Calu3 (cell line): ENCODE data around the gene ITPKB. TPM values are rescaled to one million over a fixed set of nuclear protein-coding genes. Genes with fewer than 3 reads are reported as not detected.

Experiments
- BruUV-seq: library from RNA; stranded (reverse); fragments of 400-500 nt; replicated peaks from 2 replicates; lab custom pipeline; 2021; lab: Mats Ljungman, UMichigan
- CTCF ChIA-PET: fragments of 300-600 bp; sonication (Branson Sonifier 250); formaldehyde crosslinking; loops from one replicate; lab custom pipeline; 2022; ENCODE audit warnings: antibody characterized with exemption; lab: Charles Lee
- DNase-seq: peaks from one replicate; pipeline ENCODE4 v3.0.0; 2022
- H3K27ac Mint-ChIP-seq: one replicate; pipeline ENCODE4 v1.8.0; 2022; ENCODE audit warnings: mixed read lengths; ENCODE audit not compliant: unreplicated experiment
- H3K27me3 Mint-ChIP-seq: one replicate; pipeline ENCODE4 v1.8.0; 2022; ENCODE audit warnings: mixed read lengths; ENCODE audit not compliant: unreplicated experiment
- H3K36me3 Mint-ChIP-seq: one replicate; pipeline ENCODE4 v1.8.0; 2022; ENCODE audit warnings: mild to moderate bottlenecking, moderate library complexity, mixed read lengths; ENCODE audit not compliant: insufficient read depth, unreplicated experiment
- H3K4me1 Mint-ChIP-seq: one replicate; pipeline ENCODE4 v1.8.0; 2022; ENCODE audit warnings: mild to moderate bottlenecking, low read depth, mixed read lengths; ENCODE audit not compliant: unreplicated experiment
- H3K4me3 Mint-ChIP-seq: one replicate; pipeline ENCODE4 v1.8.0; 2022; ENCODE audit warnings: mild to moderate bottlenecking, low read depth, moderate library complexity, mixed read lengths; ENCODE audit not compliant: unreplicated experiment
- H3K9me3 Mint-ChIP-seq: one replicate; pipeline ENCODE4 v1.8.0; 2022; ENCODE audit warnings: low read depth, mixed read lengths; ENCODE audit not compliant: unreplicated experiment
- CTCF ChIP-seq: fragments of 200-600 bp; IDR thresholded peaks from one replicate; pipeline ENCODE4 v1.8.0; 2022; ENCODE audit warnings: antibody characterized with exemption; ENCODE audit not compliant: unreplicated experiment
- intact Hi-C: fragments of 100-400 bp; cut with micrococcal nuclease; formaldehyde crosslinking; loops from one replicate; pipeline ENCODE4 v1.10.0; 2022; ENCODE audit not compliant: unreplicated experiment
- total RNA-seq: library from RNA; stranded (reverse); gene quantifications from 2 replicates; pipeline ENCODE4 v1.2.3, GENCODE V29; 2022

ITPKB gene
- total RNA-seq, 1 experiment from 2014 or later: 11.8 TPM

- no peaks in the 10 kb centered on the region for H3K4me1 Mint-ChIP-seq
- H3K27ac Mint-ChIP-seq: no peak overlapping the region
- H3K9me3 Mint-ChIP-seq: no peaks in the 10 kb centered on the region
- no TSS peak for BruUV-seq
- no peaks in the 10 kb centered on the region for H3K27me3 Mint-ChIP-seq
- DNase-seq: no peak
- H3K4me3 Mint-ChIP-seq: no peak overlapping the region
- H3K36me3 Mint-ChIP-seq: no peaks in the 10 kb centered on the region
- CTCF ChIA-PET: no interaction called here
- no peak for TF ChIP-seq CTCF
- intact Hi-C loops: no loop called here
Observed at GRCh38 chr1:226652613-226653012, 86.5 kb downstream of the ITPKB start.

GRCh38 chr1:226651732-226652105 is 87.4 kb downstream of the ITPKB start:
- H3K4me1 Mint-ChIP-seq: no peaks in the 10 kb centered on the region
- intact Hi-C loops: no loop called here
- H3K36me3 Mint-ChIP-seq: no peaks in the 10 kb centered on the region
- no peaks in the 10 kb centered on the region for H3K9me3 Mint-ChIP-seq
- H3K27me3 Mint-ChIP-seq: no peaks in the 10 kb centered on the region
- CTCF ChIA-PET: no interaction called here
- H3K27ac Mint-ChIP-seq: no peak overlapping the region
- no peak for TF ChIP-seq CTCF
- DNase-seq: no peak
- no TSS peak for BruUV-seq
- H3K4me3 Mint-ChIP-seq: no peak overlapping the region

GRCh38 chr1:226651041-226651731 is 87.9 kb downstream of the ITPKB start:
- H3K4me3 Mint-ChIP-seq: no peak overlapping the region
- CTCF ChIA-PET: no interaction called here
- H3K27me3 Mint-ChIP-seq: no peaks in the 10 kb centered on the region
- no peaks in the 10 kb centered on the region for H3K9me3 Mint-ChIP-seq
- TF ChIP-seq CTCF: no peak
- no TSS peak for BruUV-seq
- H3K36me3 Mint-ChIP-seq: no peaks in the 10 kb centered on the region
- peaks cover 3% of the 10 kb centered on the region for H3K4me1 Mint-ChIP-seq
- intact Hi-C loops: no loop called here
- H3K27ac Mint-ChIP-seq: no peak overlapping the region
- DNase-seq: no peak

- no TSS peak for BruUV-seq
- CTCF ChIA-PET: interaction anchor here (0.6 kb wide), 1 partner anchor 26 kb away, joined by 5 read pairs; no protein-coding TSS in a partner anchor
- Mint-ChIP-seq H3K36me3 (no peaks in the 10 kb centered on the region), H3K27ac (no peak overlapping the region), H3K27me3 (no peaks in the 10 kb centered on the region), H3K9me3 (no peaks in the 10 kb centered on the region), H3K4me1 (peaks cover 11% of the 10 kb centered on the region), H3K4me3 (no peak overlapping the region)
- no peak for TF ChIP-seq CTCF
- intact Hi-C loops: no loop called here
- DNase-seq: no peak
Observed at GRCh38 chr1:226650236-226650841, 88.7 kb downstream of the ITPKB start.
